Measurements from ENCODE around the gene KLK7.

GRCh38 chr19:51006406-51006805 is 22.7 kb upstream of the KLK7 start:
- TF ChIP-seq, protein P1, sequence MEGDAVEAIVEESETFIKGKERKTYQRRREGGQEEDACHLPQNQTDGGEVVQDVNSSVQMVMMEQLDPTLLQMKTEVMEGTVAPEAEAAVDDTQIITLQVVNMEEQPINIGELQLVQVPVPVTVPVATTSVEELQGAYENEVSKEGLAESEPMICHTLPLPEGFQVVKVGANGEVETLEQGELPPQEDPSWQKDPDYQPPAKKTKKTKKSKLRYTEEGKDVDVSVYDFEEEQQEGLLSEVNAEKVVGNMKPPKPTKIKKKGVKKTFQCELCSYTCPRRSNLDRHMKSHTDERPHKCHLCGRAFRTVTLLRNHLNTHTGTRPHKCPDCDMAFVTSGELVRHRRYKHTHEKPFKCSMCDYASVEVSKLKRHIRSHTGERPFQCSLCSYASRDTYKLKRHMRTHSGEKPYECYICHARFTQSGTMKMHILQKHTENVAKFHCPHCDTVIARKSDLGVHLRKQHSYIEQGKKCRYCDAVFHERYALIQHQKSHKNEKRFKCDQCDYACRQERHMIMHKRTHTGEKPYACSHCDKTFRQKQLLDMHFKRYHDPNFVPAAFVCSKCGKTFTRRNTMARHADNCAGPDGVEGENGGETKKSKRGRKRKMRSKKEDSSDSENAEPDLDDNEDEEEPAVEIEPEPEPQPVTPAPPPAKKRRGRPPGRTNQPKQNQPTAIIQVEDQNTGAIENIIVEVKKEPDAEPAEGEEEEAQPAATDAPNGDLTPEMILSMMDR (IDR thresholded peaks at IDR 0.05; ENCODE audit: low read length) = no peak
- TF ChIP-seq EZH2phosphoT487 (IDR thresholded peaks at IDR 0.05; ENCODE audit: low read length) = no peak
- TF ChIP-seq EZH2 (optimal IDR thresholded peaks at IDR 0.05; ENCODE audit: low read depth, low read length) = no peak
